ENCODE results near the gene ACTR6. TPM values are rescaled to one million over a fixed set of nuclear protein-coding genes. Genes with fewer than 3 reads are reported as not detected.

ACTR6 gene
- total and polyA plus RNA-seq, 9 of the 15 experiments (the other 6 are each of a cell fraction or from before 2014, with no cell fraction given): 26.1 to 109 (median 70.9) TPM

- BruUV-seq (replicated peaks): no TSS peak
- no peaks in the 10 kb centered on the region for H3K4me1 ChIP-seq (replicated peaks in 1 of 2; ENCODE audit: control insufficient read depth in 2 of 2, insufficient read depth in 2 of 2, low read length in 2 of 2)
- TF ChIP-seq ZNF217 (CRISPR knock-in tag; IDR thresholded peaks at IDR 0.05): no peak
- TF ChIP-seq SIRT6 (IDR thresholded peaks at IDR 0.05; ENCODE audit: low read depth, low read length): no peak
- TF ChIP-seq ZC3H8 (IDR thresholded peaks at IDR 0.05): no peak
- TF ChIP-seq TCF7L2 (IDR thresholded peaks at IDR 0.05; ENCODE audit: low read depth, low read length): no peak
- TF ChIP-seq ZBTB40 (IDR thresholded peaks at IDR 0.05): no peak
- no peak for TF ChIP-seq ZBTB40 (CRISPR knock-in tag; IDR thresholded peaks at IDR 0.05)
- TF ChIP-seq SUPT5H (IDR thresholded peaks at IDR 0.05): no peak
- TF ChIP-seq DEAF1 (CRISPR knock-in tag; IDR thresholded peaks at IDR 0.05): no peak
- TF ChIP-seq KDM1A (IDR thresholded peaks at IDR 0.05): no peak
- no peak for TF ChIP-seq SRSF7 (optimal IDR thresholded peaks at IDR 0.05; ENCODE audit: low read depth, low read length)
- TF ChIP-seq BRCA1 (IDR thresholded peaks at IDR 0.05): no peak
- TF ChIP-seq BRCA1 (CRISPR knock-in tag; IDR thresholded peaks at IDR 0.05): no peak
- TF ChIP-seq EWSR1 (IDR thresholded peaks at IDR 0.05; ENCODE audit: borderline replicate concordance, low read depth, partially characterized antibody): no peak
- no peak for TF ChIP-seq ZNF140 (CRISPR knock-in tag; IDR thresholded peaks at IDR 0.05)
- TF ChIP-seq ZNF507 (tag; conservative IDR thresholded peaks at IDR 0.05): no peak
These were observed 51.3 kb downstream of the ACTR6 start for GRCh38 chr12:100251917-100252316.

More at GRCh38 chr12:100251917-100252316, 51.3 kb downstream of the ACTR6 start:
- Histone ChIP-seq H3K27me3 (ENCODE audit: control insufficient read depth in 2 of 2, insufficient read depth in 2 of 2, low read length in 2 of 2) (no peaks in the 10 kb centered on the region), H3K79me2 (ENCODE audit: control insufficient read depth, insufficient read depth, low read length) (no peaks in the 10 kb centered on the region), H2AFZ (ENCODE audit: low read depth, low read length) (no peak overlapping the region), H3K9me3 (replicated peaks; ENCODE audit: control insufficient read depth, insufficient read depth, low read depth, low read length) (no peaks in the 10 kb centered on the region), H3K4me2 (ENCODE audit: insufficient read depth, low read length) (no peak overlapping the region), H3K9me1 (ENCODE audit: control insufficient read depth, insufficient read depth, low read length) (no peaks in the 10 kb centered on the region), H3K36me3 (ENCODE audit: control insufficient read depth, insufficient read depth, low read length) (no peaks in the 10 kb centered on the region), H4K20me1 (replicated peaks; ENCODE audit: control insufficient read depth, insufficient read depth, low read length) (no peaks in the 10 kb centered on the region), H3K4me3 (no peak overlapping the region), H3K9ac (ENCODE audit: insufficient read depth in 1 of 2, low read depth in 2 of 2, low read length in 2 of 2) (no peak overlapping the region), H3K27ac (ENCODE audit: extremely low read depth, low read depth, low read length) (no peak overlapping the region)
- POLR2A ChIA-PET: no interaction called here
- intact Hi-C loops (cut with micrococcal nuclease): no loop called here
- CTCF ChIA-PET (ENCODE audit: low intra/inter-chr PET ratio): no interaction called here
- no peak for FAIRE-seq
- ATAC-seq: no peak
- DNase-seq (ENCODE audit: extremely low read depth in 1 of 4, low spot score in 3 of 4): no peak
- WGBS (ENCODE audit: insufficient coverage, low coverage, missing lambda C conversion rate): 53% methylated on average over 2 of the region's 2 CpGs
- in situ Hi-C loops (cut with MboI): no loop called here

All from K562 (cell line).